Stimulated activated CD4-positive, alpha-beta T cell treated with anti-CD3 and anti-CD28 coated beads, Interleukin-15, amount 100 ng/mL, for 48 hours (primary cell): ENCODE data around the gene CD22.
"Not testable (repeated sequence)": the region's sequence is repeated elsewhere in the genome, so short reads cannot be mapped to it uniquely, and the experiment has no call there.

Experiments used
- DNase-seq, 2 donors: peaks; one replicate each; pipeline ENCODE4 v3.0.0-alpha.2; 2020; ENCODE audit warnings: low read depth in 2 of 2

The CD22 gene

DNA sequence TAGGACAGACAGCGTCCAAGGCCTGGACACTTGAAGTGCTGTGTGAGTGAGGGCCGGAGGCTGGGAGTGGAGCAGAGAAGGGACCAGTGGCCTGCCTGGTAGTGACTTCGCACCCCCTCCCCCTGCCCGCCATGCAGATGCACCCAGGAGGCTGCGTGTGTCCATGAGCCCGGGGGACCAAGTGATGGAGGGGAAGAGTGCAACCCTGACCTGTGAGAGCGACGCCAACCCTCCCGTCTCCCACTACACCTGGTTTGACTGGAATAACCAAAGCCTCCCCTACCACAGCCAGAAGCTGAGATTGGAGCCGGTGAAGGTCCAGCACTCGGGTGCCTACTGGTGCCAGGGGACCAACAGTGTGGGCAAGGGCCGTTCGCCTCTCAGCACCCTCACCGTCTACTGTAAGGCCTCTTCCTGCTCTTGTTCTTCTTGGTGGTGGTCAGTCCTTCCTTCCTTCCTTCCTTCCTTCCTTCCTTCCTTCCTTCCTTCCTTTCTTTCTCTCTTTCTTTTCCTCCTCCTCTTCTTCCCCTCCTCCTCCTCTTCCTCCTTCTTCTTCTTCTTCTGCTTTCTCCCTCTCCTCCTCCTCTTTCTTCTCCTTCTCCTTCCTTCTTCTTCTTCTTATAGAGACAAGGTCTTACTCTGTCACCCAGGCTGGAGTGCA, 12.7 kb downstream of the CD22 start:
- no peak for DNase-seq

DNA sequence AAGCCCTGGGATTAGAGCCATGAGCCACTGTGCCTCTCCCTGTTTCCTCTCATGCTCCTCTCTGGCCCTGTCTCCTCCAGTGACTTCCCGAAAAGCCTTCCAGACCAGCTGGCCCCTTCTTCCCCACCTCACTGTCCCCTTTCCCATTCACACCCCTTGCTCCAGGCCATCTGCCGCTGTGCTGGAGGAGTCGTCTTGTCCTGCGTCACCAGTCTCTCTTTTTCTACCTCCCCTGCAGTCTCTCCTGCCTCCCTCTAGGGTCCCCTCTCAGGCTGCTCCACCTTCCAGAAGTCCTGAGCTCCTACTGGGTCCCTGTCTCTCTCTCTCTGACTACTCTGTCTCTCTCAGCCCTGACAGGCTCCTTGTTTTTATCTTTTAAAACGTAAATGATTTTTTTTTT, 13.4 kb downstream of the CD22 start:
- no peak for DNase-seq

DNA sequence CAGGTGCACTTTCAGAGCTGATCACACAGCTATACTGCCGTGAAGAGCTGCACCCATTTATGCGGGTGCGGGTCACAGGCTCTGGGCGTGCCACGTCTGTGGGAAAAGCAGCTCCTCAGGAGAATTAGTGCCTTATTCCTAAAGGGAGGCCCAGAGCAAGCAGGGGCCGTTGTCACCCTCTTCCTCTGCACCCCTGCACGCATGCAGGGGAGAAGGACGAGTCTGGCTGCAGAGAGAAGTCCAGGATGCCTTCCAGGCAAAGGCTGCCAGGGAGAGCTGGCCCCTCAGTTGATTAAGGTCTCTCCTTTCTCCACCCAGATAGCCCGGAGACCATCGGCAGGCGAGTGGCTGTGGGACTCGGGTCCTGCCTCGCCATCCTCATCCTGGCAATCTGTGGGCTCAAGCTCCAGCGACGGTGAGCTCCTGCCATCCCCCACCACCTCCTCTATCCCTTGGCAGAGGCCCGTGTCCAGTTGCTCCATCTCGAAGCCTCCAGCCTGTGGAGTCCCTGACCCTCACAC, 15.6 kb downstream of the CD22 start:
- DNase-seq, result no peak

DNA sequence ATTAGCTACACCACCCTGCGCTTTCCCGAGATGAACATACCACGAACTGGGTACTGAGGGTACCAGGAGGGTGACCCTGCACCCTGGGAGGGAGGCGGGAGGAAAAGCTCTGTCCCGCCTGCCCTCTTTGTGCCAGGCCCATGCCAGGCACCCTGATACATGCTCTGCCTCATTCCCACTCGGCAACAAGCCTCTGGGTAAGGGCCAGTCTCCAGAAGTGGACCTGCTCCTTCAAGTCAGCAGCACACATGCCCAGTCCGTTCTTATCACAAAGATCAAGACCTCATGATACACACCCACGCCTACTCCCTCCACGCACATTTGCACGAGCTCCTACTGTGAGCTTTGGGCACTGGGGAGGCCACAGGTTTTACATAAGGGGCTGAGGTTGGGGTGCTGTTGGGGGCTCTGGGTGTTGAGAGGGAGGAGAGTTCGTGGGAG, 16.7 kb downstream of the CD22 start:
- no peak for DNase-seq

DNA sequence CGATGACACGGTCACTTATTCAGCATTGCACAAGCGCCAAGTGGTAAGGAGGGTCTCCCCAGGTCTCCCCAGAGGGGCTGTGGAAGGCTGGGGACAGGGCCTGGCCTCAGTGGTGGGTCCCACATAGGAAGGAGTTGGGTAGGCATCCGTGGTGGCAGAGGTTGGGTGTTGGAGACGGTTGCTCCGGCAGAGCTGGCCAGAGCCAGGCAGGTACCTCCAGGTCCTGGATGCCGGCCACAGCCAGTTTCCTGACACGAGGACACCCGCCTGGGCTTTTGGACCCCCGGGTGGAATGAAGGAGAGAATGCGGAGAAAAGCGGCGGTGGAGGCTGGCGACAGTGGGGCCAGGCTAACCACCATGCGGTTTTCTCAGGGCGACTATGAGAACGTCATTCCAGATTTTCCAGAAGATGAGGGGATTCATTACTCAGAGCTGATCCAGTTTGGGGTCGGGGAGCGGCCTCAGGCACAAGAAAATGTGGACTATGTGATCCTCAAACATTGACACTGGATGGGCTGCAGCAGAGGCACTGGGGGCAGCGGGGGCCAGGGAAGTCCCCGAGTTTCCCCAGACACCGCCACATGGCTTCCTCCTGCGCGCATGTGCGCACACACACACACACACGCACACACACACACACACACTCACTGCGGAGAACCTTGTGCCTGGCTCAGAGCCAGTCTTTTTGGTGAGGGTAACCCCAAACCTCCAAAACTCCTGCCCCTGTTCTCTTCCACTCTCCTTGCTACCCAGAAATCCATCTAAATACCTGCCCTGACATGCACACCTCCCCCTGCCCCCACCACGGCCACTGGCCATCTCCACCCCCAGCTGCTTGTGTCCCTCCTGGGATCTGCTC, 17.4 kb downstream of the CD22 start:
- DNase-seq, result peak; percentile 64 to 65

DNA sequence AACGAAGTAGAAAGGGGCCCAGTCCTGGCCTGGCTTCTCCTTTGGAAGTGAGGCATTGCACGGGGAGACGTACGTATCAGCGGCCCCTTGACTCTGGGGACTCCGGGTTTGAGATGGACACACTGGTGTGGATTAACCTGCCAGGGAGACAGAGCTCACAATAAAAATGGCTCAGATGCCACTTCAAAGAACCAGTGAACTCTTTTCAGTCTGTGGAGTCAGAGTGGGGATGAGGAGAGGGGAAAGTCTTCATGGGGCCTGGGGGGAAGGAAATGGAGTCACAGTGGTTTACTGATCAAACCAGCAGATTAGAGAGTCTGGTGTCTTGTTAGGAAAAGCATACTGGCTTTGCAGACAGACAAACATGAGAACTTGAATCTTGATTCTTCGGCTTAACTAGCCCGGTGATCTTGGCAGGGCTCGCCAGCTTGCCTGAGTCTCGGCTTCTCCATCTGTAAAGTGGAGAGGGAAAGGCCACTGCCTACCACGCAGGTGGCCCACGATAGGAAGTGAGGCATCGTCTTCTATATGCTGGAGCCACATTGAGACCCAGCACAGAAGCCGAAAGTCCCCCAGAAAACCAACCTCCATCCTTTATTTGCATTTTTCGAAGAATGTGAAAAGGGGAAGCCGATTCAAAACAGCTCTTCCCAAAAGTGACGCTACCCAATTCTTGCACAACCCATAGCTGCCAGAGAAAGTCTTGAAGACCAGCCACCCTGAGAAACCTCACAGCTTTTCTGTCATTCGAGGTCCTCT, 18.4 kb downstream of the CD22 start, which contains the start of gene FFAR1:
Gene FFAR1 (plus strand): TSS at position 732 of the 759 bp plus-strand sequence. CDS start 3,650 bp downstream, outside the sequence.
- DNase-seq, result peak; percentile 62 to 65

DNA sequence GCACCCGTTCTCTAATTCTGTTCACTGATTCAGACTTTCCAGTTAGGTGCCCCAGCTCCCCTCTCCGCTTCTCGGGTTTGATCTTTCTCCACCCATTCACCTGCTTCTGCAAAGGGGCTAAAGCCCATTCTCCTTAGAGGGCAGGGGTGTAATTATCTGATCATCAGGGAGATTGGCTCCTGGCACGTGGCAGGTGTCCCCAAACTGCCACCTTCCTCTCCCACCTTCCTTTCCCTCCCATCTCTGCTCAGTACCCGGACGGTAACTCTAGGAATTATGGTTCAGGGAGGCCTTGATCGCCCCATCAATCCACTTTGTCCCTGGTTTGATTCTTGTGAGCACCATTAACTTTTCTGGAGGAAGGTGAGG, 18.9 kb downstream of the CD22 start:
- DNase-seq, result no peak

DNA sequence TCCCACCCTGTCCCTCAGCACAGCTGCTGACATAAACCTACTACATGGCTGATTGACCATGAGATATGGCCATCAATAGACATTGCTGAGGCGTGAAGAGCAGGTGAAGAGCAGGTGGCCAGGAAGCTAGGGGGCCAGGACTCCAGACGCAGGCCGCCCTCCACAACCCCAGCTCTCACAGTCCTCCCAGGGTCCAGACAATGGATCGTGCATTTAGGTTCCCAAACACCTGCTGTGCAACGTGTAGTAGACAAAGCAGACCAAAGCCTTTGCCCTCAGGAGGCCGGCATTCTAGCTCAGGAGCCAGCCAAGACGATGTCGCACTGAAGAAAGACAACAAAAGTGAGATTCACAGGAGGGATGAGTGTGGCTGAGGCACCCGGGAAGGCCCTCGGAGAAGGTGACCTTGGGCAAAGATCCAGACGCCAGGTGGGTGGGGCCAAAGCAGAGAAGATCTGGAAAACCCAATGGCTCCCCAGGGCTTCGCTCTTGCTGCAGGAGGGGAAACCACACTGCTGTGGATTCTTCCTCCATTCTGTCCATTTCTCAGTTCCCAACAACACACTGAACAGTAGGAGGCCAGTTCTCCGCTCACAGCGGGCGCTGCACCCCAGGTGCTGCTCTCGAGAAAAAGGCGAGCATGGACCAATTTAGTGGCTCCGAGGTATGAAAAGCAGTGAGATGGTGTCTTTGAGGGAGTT, 20.1 kb downstream of the CD22 start:
- DNase-seq, result no peak

DNA sequence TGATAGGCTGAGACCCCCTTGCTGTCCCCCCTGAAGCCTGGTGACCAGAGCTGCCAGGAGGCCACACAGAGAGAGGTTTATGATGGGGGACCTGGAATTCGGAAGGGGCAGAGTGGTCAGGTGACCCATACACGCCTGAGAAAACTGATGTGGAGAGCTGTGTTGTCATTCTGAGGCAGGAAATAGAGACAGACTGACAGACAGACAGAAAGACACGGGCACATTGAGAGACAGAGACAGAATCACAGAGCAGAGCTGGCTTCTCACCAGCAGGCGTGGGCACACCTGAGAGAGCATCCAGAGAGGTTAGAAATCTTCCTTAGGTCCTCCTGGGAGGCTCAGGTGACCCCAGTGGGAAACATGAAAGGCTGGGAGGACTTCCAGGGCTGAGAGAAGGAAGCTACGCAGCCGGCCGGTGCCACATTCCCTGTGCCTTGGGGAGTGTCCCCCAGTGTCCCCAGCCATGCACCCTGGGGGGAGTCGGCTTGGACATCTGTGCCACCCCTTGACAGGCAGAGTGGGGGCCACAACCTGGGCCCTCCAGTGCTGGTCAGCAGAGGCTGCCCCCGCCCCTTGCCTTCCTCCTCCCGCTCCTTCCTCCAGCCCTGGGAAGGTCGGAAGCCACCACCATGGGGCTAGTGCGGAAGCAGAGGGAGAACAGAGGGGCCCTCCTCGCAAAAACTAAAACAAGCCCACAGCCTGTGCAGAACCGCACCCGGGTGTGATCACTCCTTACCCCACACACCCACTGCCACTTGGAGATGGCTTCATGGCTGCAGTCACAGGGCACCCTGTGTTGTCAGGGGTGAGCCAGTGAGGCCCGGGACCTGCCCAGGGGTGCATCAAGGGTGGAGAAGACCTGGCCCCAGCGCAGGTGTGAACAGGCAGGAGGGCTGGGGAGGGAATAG, 20.9 kb downstream of the CD22 start:
- no peak for DNase-seq

DNA sequence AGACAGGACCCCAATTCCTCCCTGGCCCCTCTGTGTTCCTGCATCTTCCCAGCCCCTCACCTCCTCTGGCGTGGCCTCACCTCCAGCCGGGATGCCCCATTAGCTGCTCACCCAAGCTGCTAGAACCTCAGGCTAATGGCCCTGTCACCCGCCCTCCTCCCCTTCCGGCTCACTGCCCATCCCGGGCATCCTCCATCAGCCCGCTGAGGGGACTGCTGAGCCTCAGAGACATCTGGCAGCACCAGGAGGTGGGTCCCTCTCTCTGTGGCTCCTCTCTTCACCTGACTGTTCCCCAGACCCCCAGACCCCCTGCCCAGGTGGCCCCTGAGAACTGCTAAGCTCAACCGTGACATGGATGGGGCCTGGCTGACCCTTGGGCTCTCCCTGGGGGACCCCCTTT, 21.6 kb downstream of the CD22 start:
- no peak for DNase-seq

DNA sequence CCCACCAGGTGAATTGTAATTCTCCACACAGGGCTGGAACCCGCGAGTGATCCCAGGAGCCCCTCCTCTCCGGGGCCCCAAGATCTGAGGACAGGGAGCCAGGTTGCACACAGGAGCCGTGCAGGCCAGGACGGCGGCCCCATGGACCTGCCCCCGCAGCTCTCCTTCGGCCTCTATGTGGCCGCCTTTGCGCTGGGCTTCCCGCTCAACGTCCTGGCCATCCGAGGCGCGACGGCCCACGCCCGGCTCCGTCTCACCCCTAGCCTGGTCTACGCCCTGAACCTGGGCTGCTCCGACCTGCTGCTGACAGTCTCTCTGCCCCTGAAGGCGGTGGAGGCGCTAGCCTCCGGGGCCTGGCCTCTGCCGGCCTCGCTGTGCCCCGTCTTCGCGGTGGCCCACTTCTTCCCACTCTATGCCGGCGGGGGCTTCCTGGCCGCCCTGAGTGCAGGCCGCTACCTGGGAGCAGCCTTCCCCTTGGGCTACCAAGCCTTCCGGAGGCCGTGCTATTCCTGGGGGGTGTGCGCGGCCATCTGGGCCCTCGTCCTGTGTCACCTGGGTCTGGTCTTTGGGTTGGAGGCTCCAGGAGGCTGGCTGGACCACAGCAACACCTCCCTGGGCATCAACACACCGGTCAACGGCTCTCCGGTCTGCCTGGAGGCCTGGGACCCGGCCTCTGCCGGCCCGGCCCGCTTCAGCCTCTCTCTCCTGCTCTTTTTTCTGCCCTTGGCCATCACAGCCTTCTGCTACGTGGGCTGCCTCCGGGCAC, 22.6 kb downstream of the CD22 start:
- no peak for DNase-seq

DNA sequence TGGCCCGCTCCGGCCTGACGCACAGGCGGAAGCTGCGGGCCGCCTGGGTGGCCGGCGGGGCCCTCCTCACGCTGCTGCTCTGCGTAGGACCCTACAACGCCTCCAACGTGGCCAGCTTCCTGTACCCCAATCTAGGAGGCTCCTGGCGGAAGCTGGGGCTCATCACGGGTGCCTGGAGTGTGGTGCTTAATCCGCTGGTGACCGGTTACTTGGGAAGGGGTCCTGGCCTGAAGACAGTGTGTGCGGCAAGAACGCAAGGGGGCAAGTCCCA, 23.1 kb downstream of the CD22 start:
- no peak for DNase-seq

DNA sequence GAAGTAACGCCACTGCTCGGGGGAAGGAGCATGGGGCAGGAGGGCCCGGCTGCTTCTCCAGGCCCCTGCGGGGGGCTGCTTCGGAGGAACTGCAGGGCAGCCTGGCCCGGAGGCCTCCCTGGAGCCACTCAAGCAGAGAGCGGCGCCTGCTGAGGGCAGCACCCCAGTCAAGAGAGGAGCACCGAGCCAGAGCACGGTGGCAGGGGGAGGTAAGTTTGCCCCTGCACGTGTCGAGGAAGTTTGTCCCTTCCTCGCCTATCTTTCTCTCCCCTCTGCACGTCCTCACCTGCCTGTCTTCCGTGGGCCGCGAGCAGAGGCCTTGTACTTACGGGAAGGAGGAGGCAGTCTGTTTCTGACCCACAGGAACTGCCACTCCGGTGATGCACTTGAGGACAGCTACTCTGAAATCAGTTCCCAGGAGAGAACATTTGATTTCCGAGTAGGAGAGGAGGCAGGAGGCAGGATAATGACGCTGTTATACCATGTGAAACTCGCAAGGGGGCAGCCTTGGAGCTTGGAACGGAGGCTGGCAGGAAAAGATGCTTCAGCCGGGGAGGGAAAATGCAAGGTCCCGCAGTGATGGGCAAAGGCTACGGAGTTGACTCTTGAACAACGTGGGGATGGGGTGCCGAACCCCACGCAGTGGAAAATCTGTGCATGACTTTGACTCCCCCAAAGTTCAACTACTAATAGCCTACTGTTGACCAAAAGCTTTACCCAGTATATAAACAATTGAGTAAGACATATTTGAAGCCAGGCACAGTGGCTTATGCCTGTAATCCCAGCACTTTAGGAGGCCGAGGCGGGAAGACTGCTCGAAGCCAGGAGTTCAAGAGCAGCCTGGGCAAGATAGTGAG, 23.7 kb downstream of the CD22 start:
- peak; percentile 61 to 65 for DNase-seq

DNA sequence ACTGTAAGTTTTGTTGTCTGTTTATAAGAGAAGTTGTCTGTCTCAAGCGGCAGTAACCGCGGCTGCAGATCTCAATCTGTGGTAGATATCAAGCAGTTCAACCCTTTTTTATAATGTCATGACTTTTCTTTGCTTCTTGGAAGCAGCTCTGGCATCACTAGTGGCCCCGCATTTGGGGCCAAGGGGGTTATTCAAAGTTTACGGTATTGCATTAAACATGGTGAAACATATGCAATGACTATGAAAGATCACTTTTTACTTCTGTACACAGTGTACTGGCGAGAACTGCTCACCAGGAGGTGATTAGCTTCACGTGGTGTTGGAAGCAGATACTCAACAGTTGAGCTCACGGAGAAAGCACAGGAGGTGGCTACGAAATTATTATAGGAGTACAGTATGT, 24.6 kb downstream of the CD22 start:
- no peak for DNase-seq

DNA sequence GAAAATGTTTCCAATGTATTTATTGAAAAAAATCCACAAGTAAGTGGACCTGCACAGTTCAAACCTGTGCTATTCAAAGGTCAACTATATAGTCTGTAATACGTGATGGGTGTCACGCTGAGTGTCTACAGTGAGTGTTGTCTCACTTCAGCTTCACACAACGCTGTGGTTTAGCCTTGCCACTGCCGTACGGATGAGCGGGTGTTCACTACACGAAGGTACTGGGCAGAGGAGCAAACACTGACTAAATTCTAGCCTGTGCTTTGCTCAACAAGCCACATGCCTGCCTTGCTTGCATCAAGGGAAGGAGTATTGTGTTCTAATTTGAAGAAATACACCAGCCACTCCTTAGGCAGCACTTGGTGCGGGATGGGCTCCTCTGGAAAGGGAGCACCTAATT, 25.9 kb downstream of the CD22 start:
- DNase-seq, result no peak

DNA sequence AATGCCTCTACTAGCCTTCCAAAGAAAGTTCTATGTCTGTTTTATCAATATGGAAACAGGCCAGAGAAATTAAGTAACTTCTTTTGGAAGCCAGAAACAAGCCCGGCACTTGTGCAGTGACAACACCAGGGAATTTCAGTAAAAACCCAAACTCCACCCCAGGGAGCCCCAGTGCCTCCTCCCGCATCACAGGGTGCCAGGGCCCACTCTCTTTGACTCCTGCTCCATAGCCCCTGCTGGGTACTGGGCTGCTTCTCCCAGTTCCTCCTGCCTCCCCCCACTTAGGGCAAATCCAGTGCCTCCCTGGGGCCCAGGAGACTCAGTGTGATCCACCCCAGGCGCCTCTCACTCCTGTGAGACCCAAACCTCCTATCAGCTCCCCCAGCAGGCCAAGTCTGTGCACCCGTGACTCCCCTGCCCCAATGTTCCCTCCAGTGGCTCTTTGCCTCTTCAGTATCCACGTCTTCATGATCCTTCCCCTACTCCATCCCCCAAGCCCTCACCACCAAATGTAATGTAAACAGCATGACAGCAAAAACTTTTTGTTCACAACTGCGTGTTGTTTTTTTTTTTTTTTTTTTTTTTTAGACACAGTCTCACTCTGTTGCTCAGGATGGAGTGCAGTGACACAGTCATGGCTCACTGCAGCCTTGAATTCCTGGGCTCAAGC, 26.9 kb downstream of the CD22 start:
- no peak for DNase-seq

DNA sequence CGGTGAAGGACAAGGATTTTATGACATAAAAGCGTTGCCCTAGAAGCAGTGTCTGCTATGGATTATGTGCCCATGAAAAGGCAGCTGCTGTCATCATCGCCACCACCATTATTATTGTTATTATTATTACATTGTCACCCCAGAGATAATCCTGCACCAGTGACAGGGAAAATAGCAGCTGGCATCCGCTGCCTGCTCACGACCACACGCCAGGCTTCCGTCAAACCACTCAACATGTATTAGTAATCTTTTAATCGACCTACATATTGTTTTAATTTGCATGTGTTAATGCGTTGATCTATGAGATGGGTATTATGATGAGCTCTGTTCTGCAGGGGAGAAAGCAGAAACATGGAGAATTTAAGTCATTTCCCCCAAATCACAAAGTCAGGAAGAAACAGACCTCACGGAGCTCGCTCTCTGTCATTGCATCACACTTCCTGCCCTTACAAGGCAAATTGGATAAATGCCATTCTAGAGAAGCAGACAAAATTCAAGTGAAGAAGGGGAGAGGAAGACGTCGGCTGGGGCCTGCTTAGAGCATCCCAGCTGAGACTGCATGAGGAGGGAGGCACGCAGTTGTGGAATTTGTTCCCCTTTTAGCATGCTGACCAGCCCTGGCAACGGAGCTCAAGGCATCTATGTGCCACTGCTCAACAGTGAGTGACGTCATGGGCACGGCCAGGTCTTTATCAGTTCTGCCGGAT, 29.0 kb downstream of the CD22 start, which contains the start of gene FFAR3:
Gene FFAR3 (plus strand): TSS at position 594 of the 707 bp plus-strand sequence. CDS start 431 bp downstream, outside the sequence.
- no peak for DNase-seq

DNA sequence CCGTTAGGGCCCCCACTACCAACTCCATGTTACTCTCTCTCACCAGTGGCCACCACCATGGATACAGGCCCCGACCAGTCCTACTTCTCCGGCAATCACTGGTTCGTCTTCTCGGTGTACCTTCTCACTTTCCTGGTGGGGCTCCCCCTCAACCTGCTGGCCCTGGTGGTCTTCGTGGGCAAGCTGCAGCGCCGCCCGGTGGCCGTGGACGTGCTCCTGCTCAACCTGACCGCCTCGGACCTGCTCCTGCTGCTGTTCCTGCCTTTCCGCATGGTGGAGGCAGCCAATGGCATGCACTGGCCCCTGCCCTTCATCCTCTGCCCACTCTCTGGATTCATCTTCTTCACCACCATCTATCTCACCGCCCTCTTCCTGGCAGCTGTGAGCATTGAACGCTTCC, 29.8 kb downstream of the CD22 start:
- not testable (repeated sequence) for DNase-seq
